Stimulated activated naive CD8-positive, alpha-beta T cell treated with anti-CD3 and anti-CD28 coated beads, Interleukin-15, amount 100 ng/mL, for 72 hours (primary cell): ENCODE results near the gene CNP.
"Not testable (repeated sequence)": the region's sequence is repeated elsewhere in the genome, so short reads cannot be mapped to it uniquely, and the experiment has no call there.

Source experiments
- ATAC-seq: fragments of 150-1000 bp; cut with Tn5 transposase; 2 replicates; pipeline ENCODE4 v1.10.0; 2021; ENCODE audit warnings: mild to moderate bottlenecking, moderate library complexity
- DNase-seq, 2 donors: peaks; one replicate each; pipeline ENCODE4 v3.0.0; 2021 to 2022
- H3K27ac Mint-ChIP-seq, 2 donors: one replicate each; pipeline ENCODE4 v1.8.0; 2022; ENCODE audit warnings: mild to moderate bottlenecking in 2 of 2, mixed read lengths in 2 of 2, moderate library complexity in 2 of 2
- H3K27me3 Mint-ChIP-seq: one replicate; pipeline ENCODE4 v1.8.0; 2022; ENCODE audit warnings: mixed read lengths
- H3K4me1 Mint-ChIP-seq: one replicate; pipeline ENCODE4 v1.8.0; 2022; ENCODE audit warnings: mild to moderate bottlenecking, mixed read lengths
- H3K4me3 Mint-ChIP-seq, 2 donors: one replicate each; pipeline ENCODE4 v1.8.0; 2022; ENCODE audit warnings: mild to moderate bottlenecking in 2 of 2, mixed read lengths in 2 of 2, moderate library complexity in 1 of 2
- H3K9me3 Mint-ChIP-seq, 2 donors: one replicate each; pipeline ENCODE4 v1.8.0; 2022; ENCODE audit warnings: mixed read lengths in 2 of 2

CNP gene

GRCh38 chr17:42002792-42003301, 36.3 kb downstream of the CNP start:
- no peak overlapping the region for H3K4me3 Mint-ChIP-seq
- DNase-seq = no peak
- no peak overlapping the region for H3K27ac Mint-ChIP-seq
- no peaks in the 10 kb centered on the region for H3K27me3 Mint-ChIP-seq
- H3K9me3 Mint-ChIP-seq = no peaks in the 10 kb centered on the region
- H3K4me1 Mint-ChIP-seq = peaks cover 26% of the 10 kb centered on the region
- ATAC-seq = no peak

DNA sequence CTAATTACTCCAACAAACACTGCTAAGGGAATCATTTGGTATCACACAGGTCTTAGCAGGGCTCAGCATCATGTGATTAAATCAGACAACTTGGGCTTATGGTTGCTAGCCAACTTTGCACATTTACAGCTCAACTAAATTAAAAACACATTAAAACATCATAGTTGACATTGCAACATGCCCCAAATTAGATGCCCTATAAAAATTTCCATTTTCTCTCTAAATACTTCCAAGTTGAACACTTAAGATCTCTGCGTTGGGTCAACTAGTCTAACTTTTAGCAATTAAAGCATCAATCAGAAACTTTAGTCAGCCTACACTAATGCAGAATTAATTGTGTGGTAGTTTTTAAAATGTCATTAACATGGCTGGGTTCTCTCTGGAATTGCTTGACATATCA, 38.6 kb downstream of the CNP start:
- no peak for DNase-seq
- Mint-ChIP-seq H3K27ac (no peak overlapping the region), H3K4me1 (peaks cover 35% of the 10 kb centered on the region)

GRCh38 chr17:42009170-42009569, 42.6 kb downstream of the CNP start:
- no peaks in the 10 kb centered on the region for H3K9me3 Mint-ChIP-seq
- H3K27me3 Mint-ChIP-seq = no peaks in the 10 kb centered on the region
- H3K4me3 Mint-ChIP-seq = no peak overlapping the region
- ATAC-seq (no peak), DNase-seq (no peak)
- peak overlapping the region in 1 of 2 donors; percentile 74 for H3K27ac Mint-ChIP-seq
- peaks cover 50% of the 10 kb centered on the region for H3K4me1 Mint-ChIP-seq

More for the DNA sequence above, 38.6 kb downstream of the CNP start:
- Mint-ChIP-seq H3K27me3 (no peaks in the 10 kb centered on the region), H3K4me3 (no peak overlapping the region), H3K9me3 (no peaks in the 10 kb centered on the region)
- ATAC-seq = no peak

DNA sequence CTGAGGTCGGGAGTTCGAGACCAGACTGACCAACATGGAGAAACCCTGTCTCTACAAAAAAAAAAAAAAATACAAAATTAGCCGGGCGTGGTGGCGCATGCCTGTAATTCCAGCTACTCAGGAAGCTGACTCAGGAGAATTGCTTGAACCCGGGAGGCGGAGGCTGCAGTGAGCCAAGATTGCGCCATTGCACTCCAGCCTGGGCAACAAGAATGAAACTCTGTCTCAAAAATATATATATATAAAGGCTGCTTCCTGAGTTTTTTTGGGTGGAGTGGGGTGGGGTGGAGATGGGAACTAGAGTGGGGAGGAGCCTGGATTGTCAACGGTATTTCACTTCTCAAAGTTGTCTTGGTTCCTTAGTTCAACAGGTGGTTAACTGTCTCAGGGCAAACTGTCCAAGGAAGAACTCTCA, 43.7 kb downstream of the CNP start:
- H3K27me3 Mint-ChIP-seq, H3K9me3 Mint-ChIP-seq, DNase-seq, H3K27ac Mint-ChIP-seq, H3K4me3 Mint-ChIP-seq, ATAC-seq: not testable (repeated sequence)
- peaks cover 52% of the 10 kb centered on the region for H3K4me1 Mint-ChIP-seq

DNA sequence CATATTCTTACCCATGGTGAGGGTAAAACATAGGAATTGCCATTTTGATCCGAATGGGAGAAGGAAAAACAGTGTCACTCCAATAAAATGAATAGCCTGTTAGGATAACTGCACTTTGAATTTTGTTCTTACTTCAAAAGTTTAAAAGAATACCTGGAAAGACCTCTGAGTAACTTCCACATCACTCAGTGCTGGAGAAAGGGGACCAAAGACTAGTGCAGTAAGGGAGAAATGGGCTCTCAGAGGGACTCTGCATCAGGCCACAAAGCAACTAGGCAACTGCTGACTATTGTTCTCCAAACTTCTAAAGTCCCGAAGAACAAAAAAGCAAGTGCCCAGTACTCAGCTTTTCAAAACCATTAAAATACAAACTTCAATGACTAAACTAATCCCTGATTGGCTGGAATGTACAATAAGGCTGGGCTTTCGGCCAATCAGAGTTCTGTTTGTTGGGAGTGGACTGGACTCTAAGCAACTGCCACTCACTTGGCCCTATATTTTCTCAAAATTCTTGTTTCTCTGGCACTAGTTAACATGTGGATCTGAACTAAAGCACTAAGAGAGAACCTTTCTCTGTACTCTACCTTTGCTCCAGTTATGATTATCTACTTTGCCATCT, 44.4 kb downstream of the CNP start:
- ATAC-seq = no peak
- Mint-ChIP-seq H3K4me1 (peaks cover 55% of the 10 kb centered on the region), H3K27me3 (no peaks in the 10 kb centered on the region), H3K9me3 (no peaks in the 10 kb centered on the region), H3K27ac (no peak overlapping the region), H3K4me3 (no peak overlapping the region)
- DNase-seq = no peak

GRCh38 chr17:42012363-42012762, 45.8 kb downstream of the CNP start:
- H3K9me3 Mint-ChIP-seq, DNase-seq, H3K4me3 Mint-ChIP-seq, ATAC-seq, H3K27me3 Mint-ChIP-seq: not testable (repeated sequence)
- H3K4me1 Mint-ChIP-seq = peaks cover 59% of the 10 kb centered on the region
- H3K27ac Mint-ChIP-seq = peak overlapping the region in 1 of 2 donors; percentile 42

DNA sequence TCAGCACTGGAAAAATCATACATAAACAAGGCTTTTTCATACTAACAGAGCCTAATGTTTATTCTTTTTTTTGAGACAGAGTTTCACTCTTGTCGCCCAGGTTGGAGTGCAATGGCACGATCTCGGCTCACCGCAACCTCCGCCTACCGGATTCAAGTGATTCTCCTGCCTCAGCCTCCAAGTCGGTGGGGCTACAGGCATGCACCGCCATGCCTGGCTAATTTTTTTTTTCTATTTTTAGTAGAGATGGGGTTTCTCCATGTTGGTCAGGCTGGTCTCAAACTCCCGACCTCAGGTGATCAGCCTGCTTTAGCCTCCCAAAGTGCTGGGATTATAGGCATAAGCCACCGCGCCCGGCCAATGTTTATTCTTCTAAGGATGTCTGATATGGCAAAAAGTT, 47.1 kb downstream of the CNP start:
- not testable (repeated sequence) for H3K9me3 Mint-ChIP-seq, H3K4me3 Mint-ChIP-seq, ATAC-seq, DNase-seq, H3K27ac Mint-ChIP-seq, H3K27me3 Mint-ChIP-seq
- peaks cover 69% of the 10 kb centered on the region for H3K4me1 Mint-ChIP-seq

GRCh38 chr17:42016411-42016831, 49.8 kb downstream of the CNP start:
- H3K9me3 Mint-ChIP-seq = peaks cover 4 to 11% of the 10 kb centered on the region in 2 donors
- H3K27ac Mint-ChIP-seq = peak overlapping the region; percentile 99 to 100
- H3K4me1 Mint-ChIP-seq = peaks cover 72% of the 10 kb centered on the region
- no peak for DNase-seq
- H3K27me3 Mint-ChIP-seq = no peaks in the 10 kb centered on the region
- no peak for ATAC-seq
- H3K4me3 Mint-ChIP-seq = peak overlapping the region; percentile 96 to 99

DNA sequence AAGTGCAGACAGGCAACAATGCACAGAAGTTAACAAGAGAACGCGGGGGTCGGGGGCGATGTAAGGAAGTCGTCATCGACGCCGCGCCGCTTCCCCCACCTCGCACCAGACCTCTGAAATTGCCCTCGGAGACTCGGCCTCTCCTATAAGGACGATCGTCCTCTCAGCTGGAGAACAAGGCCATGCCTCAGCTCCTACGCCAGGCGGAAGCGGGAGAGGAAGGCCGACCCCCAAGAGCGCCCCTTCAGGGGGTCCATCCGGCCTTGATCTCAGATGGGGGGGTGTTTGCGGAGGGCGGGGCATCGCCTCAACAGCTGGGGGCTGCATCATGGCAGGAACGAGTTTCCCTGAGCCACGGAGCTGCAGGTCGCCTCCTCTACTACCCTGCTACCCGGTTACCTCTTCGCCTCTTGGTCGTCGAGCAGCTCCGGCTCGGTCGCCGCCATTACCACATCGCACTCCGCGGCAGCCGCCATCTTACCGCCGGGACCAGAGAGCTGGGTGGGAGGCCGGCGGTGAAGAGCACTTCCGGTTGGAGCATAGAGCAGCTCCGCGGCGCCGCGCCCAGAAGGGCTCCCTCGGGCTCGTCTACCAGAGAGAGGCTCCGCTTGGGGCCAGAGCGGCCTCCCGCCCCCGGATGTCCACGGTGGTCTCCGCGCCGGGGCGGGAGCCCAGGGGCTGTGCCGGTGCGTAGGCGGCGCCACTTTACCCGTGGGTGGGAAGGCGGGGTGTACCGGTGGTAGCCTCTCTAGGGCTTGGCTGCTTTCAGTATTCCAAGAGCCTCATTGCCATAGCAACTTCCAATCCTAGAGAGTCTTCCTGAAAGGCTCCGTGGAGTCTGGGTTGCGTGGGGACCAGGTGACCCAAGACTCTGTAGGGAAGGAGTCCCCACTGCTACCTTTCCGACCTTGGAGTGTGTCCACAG, 50.6 kb downstream of the CNP start, which contains the start of gene DNAJC7:
Gene DNAJC7 (minus strand): TSS at position 499 of the 925 bp plus-strand sequence. CDS start 23 bp downstream, at position 476.
- peak; percentile 95 for ATAC-seq
- Mint-ChIP-seq H3K9me3 (peaks cover 4 to 11% of the 10 kb centered on the region in 2 donors), H3K4me1 (peaks cover 69% of the 10 kb centered on the region)

GRCh38 chr17:42017866-42018200, 51.2 kb downstream of the CNP start:
- H3K9me3 Mint-ChIP-seq = peaks cover 4 to 11% of the 10 kb centered on the region in 2 donors

More for the DNA sequence above, 50.6 kb downstream of the CNP start, which contains the start of gene DNAJC7:
- Mint-ChIP-seq H3K4me3 (peak within 1 kb of the TSS; percentile 96 to 99), H3K27me3 (no peaks in the 10 kb centered on the region), H3K27ac (peak within 1 kb of the TSS; percentile 99 to 100)
- peak; percentile 87 to 93 for DNase-seq

DNA sequence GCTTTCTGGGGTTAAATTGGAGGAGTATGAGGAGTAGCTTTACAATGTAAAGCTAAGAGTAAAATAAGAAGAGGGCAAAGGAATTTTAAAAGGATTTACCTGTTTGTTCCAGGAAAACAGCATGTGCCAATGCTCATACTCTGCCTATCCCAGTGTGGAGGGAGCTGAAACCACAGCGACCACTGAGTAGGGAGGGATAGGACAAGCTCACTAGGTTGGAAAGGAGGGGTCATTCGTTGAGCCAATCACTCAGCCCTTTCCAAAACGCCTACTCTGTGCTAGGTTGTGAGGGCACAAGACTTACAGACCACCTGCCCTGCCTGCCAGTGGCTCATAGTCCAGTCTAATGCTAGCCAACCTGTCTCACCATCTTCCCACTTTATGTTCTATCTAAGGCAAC, 51.7 kb downstream of the CNP start:
- Mint-ChIP-seq H3K27me3 (no peaks in the 10 kb centered on the region), H3K9me3 (peaks cover 4 to 11% of the 10 kb centered on the region in 2 donors), H3K27ac (peak overlapping the region in 1 of 2 donors; percentile 94), H3K4me1 (peaks cover 63% of the 10 kb centered on the region), H3K4me3 (peak overlapping the region; percentile 96 to 99)
- DNase-seq = no peak
- no peak for ATAC-seq

More at GRCh38 chr17:42017866-42018200, 51.2 kb downstream of the CNP start:
- H3K27ac Mint-ChIP-seq = peak overlapping the region; percentile 77 to 94
- H3K4me1 Mint-ChIP-seq = peaks cover 68% of the 10 kb centered on the region
- peak overlapping the region; percentile 96 to 99 for H3K4me3 Mint-ChIP-seq
- ATAC-seq (peak; percentile 44), DNase-seq (no peak)
- H3K27me3 Mint-ChIP-seq = no peaks in the 10 kb centered on the region

- ATAC-seq (no peak), DNase-seq (no peak)
- Mint-ChIP-seq H3K4me1 (peaks cover 59% of the 10 kb centered on the region), H3K27me3 (no peaks in the 10 kb centered on the region), H3K9me3 (peaks cover 4 to 11% of the 10 kb centered on the region in 2 donors), H3K4me3 (peak overlapping the region; percentile 96 to 99), H3K27ac (no peak overlapping the region)
Observed at GRCh38 chr17:42018988-42019387, 52.4 kb downstream of the CNP start.

GRCh38 chr17:42019509-42020404, 53.2 kb downstream of the CNP start, which contains the start of gene NKIRAS2:
Gene NKIRAS2, plus strand, starts transcription at chr17:42020090. Its CDS starts 1,488 bp downstream, at chr17:42021578.
- Mint-ChIP-seq H3K9me3 (peaks cover 4 to 11% of the 10 kb centered on the region in 2 donors), H3K27me3 (no peaks in the 10 kb centered on the region), H3K4me1 (peaks cover 65% of the 10 kb centered on the region), H3K27ac (peak within 1 kb of the TSS; percentile 63 to 96), H3K4me3 (peak within 1 kb of the TSS; percentile 96 to 99)
- ATAC-seq (peak; percentile 83), DNase-seq (peak; percentile 92 to 93)

- Mint-ChIP-seq H3K4me1 (peaks cover 59% of the 10 kb centered on the region), H3K9me3 (peaks cover 4 to 11% of the 10 kb centered on the region in 2 donors), H3K27ac (peak overlapping the region in 1 of 2 donors; percentile 96), H3K4me3 (peak overlapping the region; percentile 90 to 93)
- DNase-seq, ATAC-seq, H3K27me3 Mint-ChIP-seq: not testable (repeated sequence)
Observed at GRCh38 chr17:42020845-42021244, 54.2 kb downstream of the CNP start.
